Spleen (tissue), 7 donors: ENCODE data around the gene IP6K3.

Source experiments
- CTCF ChIP-seq, 11 experiments: fragments of 200-600 bp in 7 of 11; fragments of 450-650 bp in 4 of 11; sonication (generic) in 4 of 11; IDR thresholded peaks in 8 of 11; conservative IDR thresholded peaks in 3 of 11; 1 replicate in 7 of 11; 2 replicates in 4 of 11; pipeline versions ENCODE4 v1.4.0 to v1.8.0; 2016 to 2021; ENCODE audit warnings: antibody characterized with exemption in 11 of 11, inconsistent platforms in 4 of 11, mild to moderate bottlenecking in 1 of 11
- POLR2A ChIP-seq, 3 donors: fragments of 450-650 bp; IDR thresholded peaks; one replicate each; pipeline ENCODE4 v1.5.1; 2017; ENCODE audit warnings: antibody characterized with exemption in 3 of 3, mild to moderate bottlenecking in 1 of 3
- donor health status: DM: no; HTN: no; CAD: no; lungs with moderate emphysema.
- donor health status: DM: no; HTN: no; CAD: no.
- donor health status: DM: no; HTN: no; CAD: no.

GRCh38 chr6:33679761-33680160 lies 66.9 kb downstream of the IP6K3 start:
- no peak for TF ChIP-seq CTCF (IDR thresholded peaks at IDR 0.05 in 8 of 11, conservative IDR thresholded peaks at IDR 0.05 in 3 of 11)
- no peak for TF ChIP-seq POLR2A (IDR thresholded peaks at IDR 0.05)
